Ectodermal cell (in vitro differentiated cells): ENCODE results near the gene ADH1B.
"Not testable (repeated sequence)": the region's sequence is repeated elsewhere in the genome, so short reads cannot be mapped to it uniquely, and the experiment has no call there.

Source experiments
- H3K27ac ChIP-seq: 2 replicates; pipeline ENCODE4 v1.7.0; 2013; ENCODE audit warnings: mild to moderate bottlenecking, low read depth, low read length; ENCODE audit not compliant: insufficient read depth, poor library complexity, severe bottlenecking
- H3K27me3 ChIP-seq: 2 replicates; pipeline ENCODE4 v1.7.0; 2013; ENCODE audit warnings: mild to moderate bottlenecking, low read length; ENCODE audit not compliant: insufficient read depth, control insufficient read depth, poor library complexity, severe bottlenecking
- H3K36me3 ChIP-seq: one replicate; pipeline ENCODE4 v1.7.0; 2013; ENCODE audit warnings: low read length; ENCODE audit not compliant: control insufficient read depth, insufficient read depth
- H3K4me1 ChIP-seq: one replicate; pipeline ENCODE4 v1.7.0; 2013; ENCODE audit warnings: low read length; ENCODE audit not compliant: control insufficient read depth, insufficient read depth
- H3K4me3 ChIP-seq: 2 replicates; pipeline ENCODE4 v1.7.0; 2013; ENCODE audit warnings: low read depth, low read length, control low read depth; ENCODE audit not compliant: insufficient read depth
- H3K9me3 ChIP-seq: 2 replicates; pipeline ENCODE4 v1.7.0; 2013; ENCODE audit warnings: mild to moderate bottlenecking, low read length, moderate library complexity; ENCODE audit not compliant: control insufficient read depth
- WGBS, 2 experiments: methylation state at CpG; one replicate each; pipeline ENCODE4 v1.1.7; 2013; ENCODE audit warnings: missing lambda C conversion rate in 2 of 2; 5-methylcytosine and 5-hydroxymethylcytosine counted together

Gene ADH1B

DNA sequence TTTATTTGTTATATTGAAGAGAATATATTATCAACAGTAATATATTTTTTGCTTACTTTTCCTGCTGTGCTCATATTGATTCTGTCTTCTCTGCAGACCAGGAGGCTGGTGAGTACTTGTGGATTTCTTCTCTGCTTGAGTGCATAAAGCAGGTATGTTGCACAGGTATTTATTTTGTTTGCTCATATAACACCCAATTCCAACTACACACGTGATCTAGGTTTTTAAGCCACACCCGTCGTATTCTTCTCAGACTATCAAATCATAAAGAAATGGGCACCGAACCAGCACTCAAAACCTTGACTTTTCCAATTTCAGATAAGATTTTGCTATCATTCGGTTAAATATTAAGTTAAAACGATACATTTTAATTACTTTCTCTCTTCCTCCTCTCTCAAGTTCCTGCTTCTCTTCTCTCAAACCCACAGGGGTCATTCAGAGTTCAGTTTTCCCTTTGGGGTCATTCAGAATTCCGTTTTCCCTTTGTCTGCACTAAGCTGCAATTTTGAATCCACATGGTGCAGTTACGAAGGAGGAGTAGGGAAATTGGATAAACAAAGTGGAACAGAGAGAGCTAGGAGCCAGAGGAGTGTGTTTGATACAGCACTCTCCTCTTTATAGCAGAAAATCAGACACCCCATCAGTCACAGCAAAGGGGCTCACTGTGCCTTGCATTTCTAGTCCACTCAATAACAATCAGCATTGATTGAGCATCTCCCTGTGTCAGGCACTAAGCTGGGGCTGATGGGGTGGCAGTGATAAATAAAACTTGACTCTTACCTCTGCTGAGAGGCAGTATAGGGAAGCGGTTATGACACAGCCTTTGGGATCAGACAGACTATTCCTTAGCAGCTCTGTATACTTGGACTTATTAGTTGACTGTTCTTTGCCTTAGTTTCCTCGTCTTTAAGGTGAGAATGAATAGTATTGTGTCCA is 31.7 kb upstream of the ADH1B start, which contains the start of gene ADH1C:
ADH1C (minus strand) TSS at position 145 of the 936 bp plus-strand sequence; CDS start at position 74, 71 bp downstream.
- no peak within 1 kb of the TSS for H3K4me3 ChIP-seq

DNA sequence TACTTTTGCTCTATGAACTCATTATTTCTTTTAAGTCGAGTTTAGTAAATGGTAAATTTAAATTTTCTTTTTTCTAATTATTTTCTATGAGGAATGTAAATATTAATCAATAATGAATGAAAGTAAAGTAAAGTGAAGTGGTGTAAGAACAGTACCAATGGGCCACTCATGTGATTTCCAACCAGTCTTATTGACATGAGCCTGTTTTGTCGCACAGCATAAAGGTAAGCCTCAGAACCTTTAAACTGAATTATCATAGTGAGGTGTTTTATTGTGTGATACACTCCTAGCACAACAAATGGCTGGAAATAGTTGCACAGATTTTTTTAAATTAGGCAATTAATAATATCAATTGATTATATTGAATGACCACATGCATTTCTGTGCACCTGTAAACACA is 30.3 kb upstream of the ADH1B start:
- H3K9me3 ChIP-seq = peaks cover under 1% of the 10 kb centered on the region
- WGBS, 2 experiments = 85 to 100% methylated on average over 1 of the region's 2 CpGs
- no peaks in the 10 kb centered on the region for H3K4me1 ChIP-seq
- no peaks in the 10 kb centered on the region for H3K27me3 ChIP-seq
- no peak overlapping the region for H3K27ac ChIP-seq
- no peak overlapping the region for H3K4me3 ChIP-seq
- no peaks in the 10 kb centered on the region for H3K36me3 ChIP-seq

More for the DNA sequence above, 31.7 kb upstream of the ADH1B start, which contains the start of gene ADH1C:
- peaks cover 2% of the 10 kb centered on the region for H3K9me3 ChIP-seq
- no peaks in the 10 kb centered on the region for H3K27me3 ChIP-seq
- H3K4me1 ChIP-seq = no peaks in the 10 kb centered on the region
- no peaks in the 10 kb centered on the region for H3K36me3 ChIP-seq
- WGBS, 2 experiments = 89 to 92% methylated on average over 10 of the region's 10 CpGs
- H3K27ac ChIP-seq = no peak within 1 kb of the TSS

DNA sequence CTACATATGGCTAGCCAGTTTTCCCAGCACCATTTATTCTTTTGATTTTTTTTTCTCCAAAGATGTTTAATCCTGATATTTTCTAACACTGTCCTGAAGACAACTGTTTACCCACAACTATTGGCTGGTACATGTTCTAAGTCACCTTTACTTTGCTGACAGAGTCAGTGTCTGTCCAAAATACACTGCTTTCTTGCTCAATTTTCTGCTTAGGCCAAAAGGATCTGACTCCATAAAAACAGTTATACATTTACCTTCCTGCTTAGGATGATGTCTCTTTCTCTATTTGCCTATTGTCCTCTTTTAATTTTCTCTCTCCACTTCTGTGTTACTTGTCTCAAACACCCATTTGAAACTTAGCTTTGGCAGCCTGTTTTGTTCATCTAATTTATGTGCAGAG is 28.1 kb upstream of the ADH1B start:
- Histone ChIP-seq H3K36me3 (no peaks in the 10 kb centered on the region), H3K4me3 (no peak overlapping the region), H3K27ac (no peak overlapping the region), H3K4me1 (no peaks in the 10 kb centered on the region), H3K9me3 (no peaks in the 10 kb centered on the region), H3K27me3 (no peaks in the 10 kb centered on the region)

DNA sequence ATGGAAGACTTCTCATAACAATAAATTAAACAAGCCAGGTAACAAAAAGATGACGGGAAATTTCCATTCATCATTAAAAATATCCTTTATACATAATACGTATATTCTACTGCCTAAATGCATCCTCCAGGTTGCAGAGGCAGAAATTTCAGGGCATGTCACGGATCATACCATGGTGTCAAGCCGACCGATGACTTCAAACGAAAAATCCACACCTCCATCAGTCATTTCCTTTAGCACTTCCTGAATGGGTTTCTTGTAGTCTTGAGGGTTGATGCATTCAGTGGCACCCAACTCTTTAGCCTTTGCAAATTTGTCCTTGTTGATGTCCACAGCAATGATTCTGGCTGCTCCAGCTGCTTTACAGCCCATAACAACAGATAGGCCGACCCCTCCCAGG is 21.4 kb upstream of the ADH1B start:
- H3K36me3 ChIP-seq = not testable (repeated sequence)
- WGBS, 2 experiments = 73 to 75% methylated on average over 4 to 7 of the region's 7 CpGs

DNA sequence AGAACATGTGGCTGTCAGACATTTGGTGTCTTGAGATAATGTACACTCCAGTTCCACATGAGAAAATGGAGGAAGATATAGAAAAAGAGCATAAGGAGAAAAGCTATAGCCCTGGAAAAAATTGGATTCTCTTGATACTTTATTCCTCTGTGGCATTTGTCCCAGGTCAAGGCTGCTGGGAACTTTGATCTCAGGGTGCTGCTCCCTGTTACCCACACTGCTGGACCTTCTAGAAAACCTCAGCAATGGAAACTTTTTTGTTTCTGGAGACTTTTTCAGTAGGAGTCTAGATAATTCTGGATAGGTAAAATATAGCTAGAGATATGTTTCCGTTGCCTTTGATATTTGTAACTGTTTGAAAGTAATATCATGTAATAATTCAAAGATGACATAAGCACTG is 20.2 kb upstream of the ADH1B start:
- no peak overlapping the region for H3K4me3 ChIP-seq
- no peaks in the 10 kb centered on the region for H3K36me3 ChIP-seq
- 100% methylated on average over 1 of the region's 1 CpG; no CpG with 5 or more reads in 1 of the 2 experiments for WGBS, 2 experiments
- H3K4me1 ChIP-seq = no peaks in the 10 kb centered on the region
- H3K27ac ChIP-seq = no peak overlapping the region
- no peaks in the 10 kb centered on the region for H3K9me3 ChIP-seq
- H3K27me3 ChIP-seq = no peaks in the 10 kb centered on the region

More for the DNA sequence above, 21.4 kb upstream of the ADH1B start:
- not testable (repeated sequence) for H3K27me3 ChIP-seq, H3K9me3 ChIP-seq, H3K4me1 ChIP-seq, H3K27ac ChIP-seq, H3K4me3 ChIP-seq

DNA sequence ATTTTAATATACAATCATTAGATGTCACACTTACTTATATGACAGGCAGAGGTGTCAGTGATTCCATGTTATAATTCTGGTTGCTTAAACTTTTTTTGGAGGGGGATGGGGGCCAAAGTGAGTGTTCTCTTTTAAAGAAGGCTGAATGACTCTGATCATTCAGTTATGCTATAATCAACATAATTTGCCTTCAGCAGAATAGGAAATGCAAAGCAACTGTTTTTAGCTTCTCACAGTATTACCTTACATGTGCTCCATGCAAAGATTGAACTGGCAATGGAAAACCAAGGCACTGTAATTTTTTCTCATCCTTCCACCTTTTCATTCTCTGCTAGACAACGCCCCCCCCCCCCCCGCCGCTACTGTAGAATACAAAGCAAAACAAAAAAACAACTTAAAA is 18.0 kb upstream of the ADH1B start:
- no peak overlapping the region for H3K27ac ChIP-seq
- no peaks in the 10 kb centered on the region for H3K36me3 ChIP-seq
- 88 to 89% methylated on average over 3 of the region's 3 CpGs for WGBS, 2 experiments
- no peak overlapping the region for H3K4me3 ChIP-seq
- no peaks in the 10 kb centered on the region for H3K9me3 ChIP-seq
- H3K4me1 ChIP-seq = no peaks in the 10 kb centered on the region
- no peaks in the 10 kb centered on the region for H3K27me3 ChIP-seq

DNA sequence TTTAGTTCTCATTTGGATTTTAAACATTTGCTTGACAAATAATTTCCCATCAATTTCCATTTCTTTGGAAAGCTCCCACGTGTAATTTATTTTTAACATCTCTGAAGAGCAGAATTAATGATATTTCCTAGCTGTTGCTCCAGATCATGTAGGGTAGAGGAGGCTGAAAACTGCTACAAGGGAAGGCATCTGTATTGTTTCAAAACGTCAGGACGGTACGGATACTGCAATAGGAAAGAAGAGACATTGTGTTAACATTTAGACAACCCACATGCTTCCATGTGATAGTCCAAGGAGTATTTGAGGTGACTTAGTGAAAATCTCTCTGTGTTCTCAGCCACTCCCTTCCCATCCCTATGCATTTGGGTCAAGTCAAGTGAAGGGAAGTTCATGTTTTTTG is 15.4 kb upstream of the ADH1B start:
- Histone ChIP-seq H3K27ac (no peak overlapping the region), H3K36me3 (no peaks in the 10 kb centered on the region), H3K9me3 (no peaks in the 10 kb centered on the region), H3K4me3 (no peak overlapping the region), H3K4me1 (no peaks in the 10 kb centered on the region), H3K27me3 (no peaks in the 10 kb centered on the region)
- 81 to 96% methylated on average over 4 of the region's 4 CpGs for WGBS, 2 experiments

DNA sequence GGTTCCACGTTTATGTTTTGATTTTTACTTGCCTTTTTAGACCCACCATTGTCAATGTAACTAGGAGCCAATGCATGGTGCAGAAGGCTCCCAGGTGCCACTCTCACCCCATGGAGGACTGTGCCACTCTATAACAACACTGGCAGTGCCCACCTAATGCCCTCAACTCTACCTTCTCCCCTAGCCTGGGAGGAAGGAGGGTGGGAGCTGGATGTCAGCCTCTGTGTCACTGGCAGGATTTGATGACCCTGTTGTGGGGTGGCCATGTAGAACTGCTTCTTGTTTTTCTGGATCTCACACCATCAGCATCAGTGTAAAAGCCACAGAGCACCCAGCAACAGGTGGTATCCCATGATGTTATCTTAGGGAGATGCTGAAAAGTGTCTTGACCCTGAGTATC is 13.7 kb upstream of the ADH1B start:
- Histone ChIP-seq H3K4me1 (no peaks in the 10 kb centered on the region), H3K9me3 (no peaks in the 10 kb centered on the region), H3K36me3 (no peaks in the 10 kb centered on the region), H3K27ac (no peak overlapping the region), H3K27me3 (no peaks in the 10 kb centered on the region), H3K4me3 (no peak overlapping the region)
- WGBS, 2 experiments = 88 to 96% methylated on average over 1 of the region's 1 CpG

DNA sequence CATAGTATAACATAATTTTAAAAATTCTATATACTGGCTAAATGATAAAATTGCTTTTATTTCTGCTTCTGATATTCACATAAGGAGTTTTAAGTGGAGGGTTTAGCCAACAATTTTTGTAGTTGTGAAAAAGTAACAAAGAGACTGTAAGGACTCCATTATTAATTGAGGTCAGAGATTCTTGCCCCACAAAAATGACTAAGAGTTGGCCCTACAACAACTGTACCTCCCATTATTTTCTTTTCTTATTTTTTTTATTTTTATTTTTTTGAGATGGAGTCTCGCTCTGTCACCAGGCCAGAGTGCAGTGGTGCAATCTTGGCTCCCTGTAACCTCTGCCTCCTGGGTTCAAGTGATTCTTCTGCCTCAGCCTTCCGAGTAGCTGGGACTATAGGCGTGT is 9.4 kb upstream of the ADH1B start:
- no peaks in the 10 kb centered on the region for H3K27me3 ChIP-seq

DNA sequence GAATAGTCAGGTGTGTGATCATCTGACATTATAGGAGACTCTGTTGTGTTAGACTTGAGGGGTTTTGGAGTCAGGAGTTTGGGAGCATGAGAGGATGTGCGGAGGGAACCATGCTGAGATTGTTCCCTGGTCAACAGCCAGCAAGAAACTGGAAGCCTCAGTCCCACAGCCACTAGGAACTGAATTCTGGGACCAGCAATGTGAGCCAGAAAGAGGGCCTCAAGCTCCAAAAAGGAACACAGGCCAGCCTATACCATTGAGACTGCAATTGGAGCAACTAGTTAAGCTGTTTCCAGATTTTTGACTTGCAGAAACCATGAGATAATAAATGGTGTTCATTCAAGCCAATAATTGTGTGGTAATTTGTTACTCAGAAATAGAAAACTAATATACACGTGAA is 8.7 kb upstream of the ADH1B start:
- H3K27me3 ChIP-seq = no peaks in the 10 kb centered on the region
- H3K27ac ChIP-seq = no peak overlapping the region
- H3K4me1 ChIP-seq = no peaks in the 10 kb centered on the region
- no peaks in the 10 kb centered on the region for H3K9me3 ChIP-seq
- 88 to 96% methylated on average over 1 of the region's 2 CpGs for WGBS, 2 experiments
- H3K36me3 ChIP-seq = no peaks in the 10 kb centered on the region
- H3K4me3 ChIP-seq = no peak overlapping the region

More for the DNA sequence above, 9.4 kb upstream of the ADH1B start:
- Histone ChIP-seq H3K9me3 (no peaks in the 10 kb centered on the region), H3K4me1 (no peaks in the 10 kb centered on the region), H3K36me3 (no peaks in the 10 kb centered on the region), H3K27ac (no peak overlapping the region), H3K4me3 (no peak overlapping the region)
- 91 to 93% methylated on average over 3 of the region's 3 CpGs for WGBS, 2 experiments
